T-helper 17 cell (primary cell): ENCODE results near the gene TMEM150C. TPM values are rescaled to one million over a fixed set of nuclear protein-coding genes. Genes with fewer than 3 reads are reported as not detected.
"Not testable (repeated sequence)": the region's sequence is repeated elsewhere in the genome, so short reads cannot be mapped to it uniquely, and the experiment has no call there.

Experiments
- ATAC-seq: fragments of 150-1000 bp; cut with Tn5 transposase; 2 replicates; pipeline ENCODE4 v1.10.0; 2021; ENCODE audit warnings: mild to moderate bottlenecking, moderate library complexity
- DNase-seq, 3 donors: peaks; one replicate each; pipeline versions ENCODE4 v3.0.0 to v3.0.0-alpha.2; 2020 to 2021
- H3K9me3 ChIP-seq: one replicate; pipeline ENCODE4 v1.7.0; 2013; ENCODE audit warnings: low read length, mild to moderate bottlenecking; ENCODE audit not compliant: control insufficient read depth, poor library complexity, severe bottlenecking
- H3K27ac Mint-ChIP-seq: one replicate; pipeline ENCODE4 v1.8.0; 2022; ENCODE audit warnings: mild to moderate bottlenecking, moderate library complexity, mixed read lengths
- H3K27me3 Mint-ChIP-seq: one replicate; pipeline ENCODE4 v1.8.0; 2022; ENCODE audit warnings: mixed read lengths
- H3K36me3 Mint-ChIP-seq: one replicate; pipeline ENCODE4 v1.8.0; 2022; ENCODE audit warnings: low read depth, mixed read lengths
- H3K4me1 Mint-ChIP-seq: one replicate; pipeline ENCODE4 v1.8.0; 2022; ENCODE audit warnings: mild to moderate bottlenecking, mixed read lengths
- H3K4me3 Mint-ChIP-seq: one replicate; pipeline ENCODE4 v1.8.0; 2022; ENCODE audit warnings: mild to moderate bottlenecking, moderate library complexity, mixed read lengths
- total RNA-seq, 4 donors: library from RNA in 2 of 4; stranded (reverse) in 2 of 4; gene quantifications; one replicate each; pipeline ENCODE4 v1.2.3 and lab custom pipeline; 2022 to 2026

TMEM150C gene
- total RNA-seq, 2 donors from 2014 or later = 0.15 to 0.37 TPM

GRCh38 chr4:82559090-82559734 is 2.6 kb downstream of the TMEM150C start:
- Mint-ChIP-seq H3K36me3 (peaks cover 11% of the 10 kb centered on the region), H3K4me1 (peaks cover 10% of the 10 kb centered on the region), H3K27me3 (peaks cover 79% of the 10 kb centered on the region)
- not testable (repeated sequence) for H3K27ac Mint-ChIP-seq, DNase-seq, H3K9me3 ChIP-seq, H3K4me3 Mint-ChIP-seq, ATAC-seq

- H3K27me3 Mint-ChIP-seq = peaks cover 59% of the 10 kb centered on the region
- H3K9me3 ChIP-seq = no peaks in the 10 kb centered on the region
- ATAC-seq = no peak
- no peaks in the 10 kb centered on the region for H3K4me1 Mint-ChIP-seq
- H3K27ac Mint-ChIP-seq = no peak overlapping the region
- H3K4me3 Mint-ChIP-seq = no peak overlapping the region
- no peaks in the 10 kb centered on the region for H3K36me3 Mint-ChIP-seq
- DNase-seq = no peak
Measured at GRCh38 chr4:82555276-82555675, 6.5 kb downstream of the TMEM150C start.

GRCh38 chr4:82553020-82553419 is 8.8 kb downstream of the TMEM150C start:
- H3K9me3 ChIP-seq = no peaks in the 10 kb centered on the region
- no peak for ATAC-seq
- Mint-ChIP-seq H3K4me1 (no peaks in the 10 kb centered on the region), H3K27ac (no peak overlapping the region), H3K36me3 (no peaks in the 10 kb centered on the region), H3K27me3 (peaks cover 41% of the 10 kb centered on the region), H3K4me3 (no peak overlapping the region)
- no peak for DNase-seq

GRCh38 chr4:82551734-82552133 is 10.1 kb downstream of the TMEM150C start:
- no peaks in the 10 kb centered on the region for H3K4me1 Mint-ChIP-seq
- H3K4me3 Mint-ChIP-seq = no peak overlapping the region
- DNase-seq (no peak), ATAC-seq (no peak)
- H3K27me3 Mint-ChIP-seq = peaks cover 28% of the 10 kb centered on the region
- no peaks in the 10 kb centered on the region for H3K9me3 ChIP-seq
- no peak overlapping the region for H3K27ac Mint-ChIP-seq
- H3K36me3 Mint-ChIP-seq = no peaks in the 10 kb centered on the region

GRCh38 chr4:82547850-82548249 is 13.9 kb downstream of the TMEM150C start:
- DNase-seq, H3K4me3 Mint-ChIP-seq, ATAC-seq, H3K36me3 Mint-ChIP-seq, H3K4me1 Mint-ChIP-seq, H3K27ac Mint-ChIP-seq, H3K9me3 ChIP-seq: not testable (repeated sequence)
- H3K27me3 Mint-ChIP-seq = peaks cover 43% of the 10 kb centered on the region

GRCh38 chr4:82543131-82543530 is 18.7 kb downstream of the TMEM150C start:
- DNase-seq (no peak), ATAC-seq (no peak)
- no peaks in the 10 kb centered on the region for H3K4me1 Mint-ChIP-seq
- no peak overlapping the region for H3K27ac Mint-ChIP-seq
- H3K36me3 Mint-ChIP-seq = no peaks in the 10 kb centered on the region
- H3K27me3 Mint-ChIP-seq = peaks cover 37% of the 10 kb centered on the region
- no peaks in the 10 kb centered on the region for H3K9me3 ChIP-seq
- H3K4me3 Mint-ChIP-seq = no peak overlapping the region

- DNase-seq (no peak), ATAC-seq (no peak)
- peaks cover 38% of the 10 kb centered on the region for H3K27me3 Mint-ChIP-seq
- H3K27ac Mint-ChIP-seq = no peak overlapping the region
- no peak overlapping the region for H3K4me3 Mint-ChIP-seq
- no peaks in the 10 kb centered on the region for H3K9me3 ChIP-seq
- H3K36me3 Mint-ChIP-seq = no peaks in the 10 kb centered on the region
- no peaks in the 10 kb centered on the region for H3K4me1 Mint-ChIP-seq
Measured at GRCh38 chr4:82542642-82543041, 19.1 kb downstream of the TMEM150C start.

GRCh38 chr4:82529322-82529721 is 32.5 kb downstream of the TMEM150C start:
- no peak overlapping the region for H3K4me3 Mint-ChIP-seq
- ATAC-seq (no peak), DNase-seq (no peak)
- H3K27me3 Mint-ChIP-seq = peaks cover 14% of the 10 kb centered on the region
- no peak overlapping the region for H3K27ac Mint-ChIP-seq
- H3K36me3 Mint-ChIP-seq = no peaks in the 10 kb centered on the region
- H3K9me3 ChIP-seq = no peaks in the 10 kb centered on the region
- H3K4me1 Mint-ChIP-seq = no peaks in the 10 kb centered on the region

GRCh38 chr4:82528868-82529267 is 32.9 kb downstream of the TMEM150C start:
- H3K27ac Mint-ChIP-seq = no peak overlapping the region
- no peaks in the 10 kb centered on the region for H3K4me1 Mint-ChIP-seq
- no peaks in the 10 kb centered on the region for H3K9me3 ChIP-seq
- H3K4me3 Mint-ChIP-seq = no peak overlapping the region
- DNase-seq (no peak), ATAC-seq (no peak)
- peaks cover 15% of the 10 kb centered on the region for H3K27me3 Mint-ChIP-seq
- H3K36me3 Mint-ChIP-seq = no peaks in the 10 kb centered on the region

- no peak for ATAC-seq
- H3K27me3 Mint-ChIP-seq = peaks cover 15% of the 10 kb centered on the region
- no peaks in the 10 kb centered on the region for H3K36me3 Mint-ChIP-seq
- no peak for DNase-seq
- no peaks in the 10 kb centered on the region for H3K9me3 ChIP-seq
- H3K4me3 Mint-ChIP-seq = no peak overlapping the region
- no peaks in the 10 kb centered on the region for H3K4me1 Mint-ChIP-seq
- H3K27ac Mint-ChIP-seq = no peak overlapping the region
Measured at GRCh38 chr4:82528074-82528473, 33.7 kb downstream of the TMEM150C start.

- peaks cover 36% of the 10 kb centered on the region for H3K27me3 Mint-ChIP-seq
- H3K27ac Mint-ChIP-seq = no peak overlapping the region
- H3K36me3 Mint-ChIP-seq = peaks cover 6% of the 10 kb centered on the region
- DNase-seq = no peak
- no peaks in the 10 kb centered on the region for H3K9me3 ChIP-seq
- H3K4me1 Mint-ChIP-seq = no peaks in the 10 kb centered on the region
- ATAC-seq = no peak
- no peak overlapping the region for H3K4me3 Mint-ChIP-seq
Measured at GRCh38 chr4:82525307-82525911, 36.4 kb downstream of the TMEM150C start.

- H3K36me3 Mint-ChIP-seq = peaks cover 6% of the 10 kb centered on the region
- DNase-seq = no peak
- peaks cover 41% of the 10 kb centered on the region for H3K27me3 Mint-ChIP-seq
- no peak overlapping the region for H3K4me3 Mint-ChIP-seq
- no peaks in the 10 kb centered on the region for H3K9me3 ChIP-seq
- no peak for ATAC-seq
- H3K4me1 Mint-ChIP-seq = no peaks in the 10 kb centered on the region
- no peak overlapping the region for H3K27ac Mint-ChIP-seq
Measured at GRCh38 chr4:82524570-82525152, 37.1 kb downstream of the TMEM150C start.

GRCh38 chr4:82523179-82523578 is 38.6 kb downstream of the TMEM150C start:
- Mint-ChIP-seq H3K36me3 (peaks cover 6% of the 10 kb centered on the region), H3K27ac (no peak overlapping the region), H3K27me3 (peaks cover 48% of the 10 kb centered on the region), H3K4me3 (no peak overlapping the region), H3K4me1 (peaks cover 3% of the 10 kb centered on the region)
- ATAC-seq = no peak
- no peaks in the 10 kb centered on the region for H3K9me3 ChIP-seq
- no peak for DNase-seq

- no peak for ATAC-seq
- H3K9me3 ChIP-seq = no peaks in the 10 kb centered on the region
- no peak for DNase-seq
- peaks cover 6% of the 10 kb centered on the region for H3K36me3 Mint-ChIP-seq
- H3K4me3 Mint-ChIP-seq = no peak overlapping the region
- no peak overlapping the region for H3K27ac Mint-ChIP-seq
- peaks cover 3% of the 10 kb centered on the region for H3K4me1 Mint-ChIP-seq
- H3K27me3 Mint-ChIP-seq = peaks cover 46% of the 10 kb centered on the region
Measured at GRCh38 chr4:82522472-82522871, 39.3 kb downstream of the TMEM150C start.
